ENCODE measurements around the gene KLHL4.
"Not testable (repeated sequence)": the region's sequence is repeated elsewhere in the genome, so short reads cannot be mapped to it uniquely, and the experiment has no call there.

KLHL4 gene

DNA sequence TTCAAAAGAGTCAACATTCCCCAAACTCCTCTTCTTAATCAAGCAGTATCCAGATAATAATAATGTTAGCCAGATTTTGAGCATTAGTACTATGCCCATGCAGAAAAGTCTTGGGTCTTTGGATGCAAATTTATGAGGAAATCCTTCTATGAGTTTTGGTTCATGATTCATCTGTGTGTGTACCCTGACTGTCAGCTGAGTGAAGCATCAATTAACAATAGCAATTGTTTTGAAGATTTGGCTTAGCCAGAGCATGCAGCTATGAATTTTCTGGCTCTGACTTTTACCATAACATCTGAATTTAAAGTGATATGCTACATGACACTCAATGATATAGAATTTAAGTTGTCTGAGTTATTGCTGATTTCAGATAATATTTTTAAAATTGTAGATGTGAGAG is 145.8 kb downstream of the KLHL4 start:
- DNase-seq (ENCODE audit: low read depth in 2 of 3, low spot score in 1 of 3) = no peak

GRCh38 chrX:87664381-87664780 is 146.8 kb downstream of the KLHL4 start:
- DNase-seq (ENCODE audit: low read depth in 2 of 3, low spot score in 1 of 3) = no peak

DNA sequence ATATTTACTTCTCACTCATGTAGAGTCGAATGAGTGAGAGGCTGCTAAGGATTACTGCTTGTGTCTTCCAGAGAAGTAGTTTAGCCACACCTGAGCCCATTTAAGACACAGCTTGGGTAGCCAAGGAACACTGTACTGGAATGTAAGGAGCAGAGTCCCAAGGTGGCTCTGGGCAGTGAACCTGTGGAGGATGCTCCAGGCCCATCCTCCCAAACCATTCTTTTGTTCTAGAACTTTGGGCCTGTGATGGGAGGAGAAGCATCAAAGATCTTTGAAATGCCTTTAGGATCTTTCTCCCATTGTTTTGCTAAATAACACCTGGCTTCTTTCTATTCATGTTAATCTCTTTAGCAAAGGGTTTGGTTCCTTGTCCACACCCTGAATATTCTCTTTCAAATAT is 162.2 kb downstream of the KLHL4 start:
- DNase-seq (ENCODE audit: low read depth in 2 of 3, low spot score in 1 of 3) = no peak

GRCh38 chrX:87687703-87688102 is 170.1 kb downstream of the KLHL4 start:
- no peak for DNase-seq (ENCODE audit: low read depth in 2 of 3, low spot score in 1 of 3)

DNA sequence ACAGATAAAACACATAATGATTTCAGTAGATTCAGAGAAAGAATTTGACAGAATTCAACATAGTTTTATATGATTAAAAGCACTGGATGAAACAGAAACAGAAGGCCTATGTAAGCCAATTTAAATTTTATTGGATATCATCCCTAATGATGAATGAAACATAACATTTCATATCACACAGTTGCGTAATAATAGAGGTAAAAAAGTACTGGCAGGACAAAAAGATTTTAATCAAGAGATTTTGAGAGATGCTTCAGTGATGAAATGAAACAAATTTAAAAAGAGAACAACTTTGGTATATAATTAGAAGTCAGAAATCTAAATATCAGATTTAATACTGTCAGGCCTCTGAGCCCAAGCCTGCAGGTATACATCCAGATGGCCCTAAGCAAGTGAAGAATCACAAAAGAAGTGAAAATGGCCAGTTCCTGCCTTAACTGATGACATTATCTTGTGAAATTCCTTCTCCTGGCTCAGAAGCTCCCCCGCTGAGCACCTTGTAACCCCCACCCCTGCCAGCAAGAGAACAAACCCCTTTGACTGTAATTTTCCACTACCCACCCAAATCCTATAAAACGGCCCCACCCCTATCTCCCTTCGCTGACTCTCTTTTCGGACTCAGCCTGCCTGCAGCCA is 170.6 kb downstream of the KLHL4 start:
- not testable (repeated sequence) for DNase-seq (ENCODE audit: low read depth in 2 of 3, low spot score in 1 of 3)

- DNase-seq (ENCODE audit: low read depth in 2 of 3, low spot score in 1 of 3) = not testable (repeated sequence)
Measured at GRCh38 chrX:87689218-87689617, 171.6 kb downstream of the KLHL4 start.

DNA sequence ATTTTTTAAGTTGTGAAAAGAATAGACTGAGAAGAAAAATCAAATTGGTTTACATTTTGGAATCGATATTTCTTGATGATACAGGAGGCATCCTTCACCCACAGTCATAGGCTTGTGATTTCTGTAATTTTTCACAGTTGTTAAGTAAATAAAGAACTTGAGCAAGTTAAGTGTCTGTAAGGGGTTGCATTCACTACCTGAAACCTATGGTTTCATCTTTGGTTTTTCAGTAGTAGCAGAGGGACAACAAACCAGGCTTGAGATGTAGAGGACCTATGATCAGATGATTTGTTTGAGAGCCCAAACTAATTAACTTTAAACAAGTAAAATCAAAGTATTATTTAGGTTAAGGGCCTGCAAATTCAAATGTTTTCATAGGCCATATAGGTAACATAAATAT is 175.6 kb downstream of the KLHL4 start:
- no peak for DNase-seq (ENCODE audit: low read depth in 2 of 3, low spot score in 1 of 3)

DNA sequence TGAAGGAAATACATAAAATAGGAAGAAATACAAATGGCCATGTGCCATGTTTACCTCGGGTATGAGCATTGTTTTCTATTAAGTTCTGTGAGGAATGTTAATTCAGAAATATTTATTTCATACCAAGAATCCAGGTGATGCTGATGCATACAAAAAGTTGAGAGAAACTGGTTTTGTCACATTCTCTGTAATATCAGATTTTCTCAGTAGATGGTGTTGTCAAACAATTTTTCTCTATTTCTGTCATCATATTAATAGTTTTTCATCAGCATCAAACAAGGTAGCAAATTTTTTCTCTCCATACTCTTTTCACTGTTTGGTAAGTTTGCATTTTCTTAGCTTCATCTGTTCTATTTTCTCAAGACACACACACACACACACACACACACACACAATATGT is 179.8 kb downstream of the KLHL4 start:
- no peak for DNase-seq (ENCODE audit: low read depth in 2 of 3, low spot score in 1 of 3)

DNA sequence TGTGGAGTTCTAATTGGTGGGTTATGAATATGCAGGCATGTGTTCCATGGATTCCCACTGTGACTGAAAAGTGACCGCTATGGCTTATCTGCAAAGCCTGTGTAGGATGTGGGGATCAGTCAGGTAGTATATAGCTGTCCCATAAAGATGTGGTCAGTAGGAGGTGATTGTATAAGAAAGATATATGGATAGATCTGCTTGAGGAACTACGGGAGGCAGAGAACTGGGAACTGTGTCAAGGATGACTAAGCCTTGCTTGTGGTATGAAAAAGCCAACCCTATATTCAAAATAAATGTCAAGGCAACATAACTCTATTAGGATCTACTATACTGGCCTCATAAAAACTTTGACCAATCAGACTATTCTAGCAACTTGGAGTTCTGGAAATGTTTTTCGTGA is 185.2 kb downstream of the KLHL4 start:
- DNase-seq (ENCODE audit: low read depth in 2 of 3, low spot score in 1 of 3) = no peak

GRCh38 chrX:87703469-87703868 is 185.9 kb downstream of the KLHL4 start:
- not testable (repeated sequence) for DNase-seq (ENCODE audit: low read depth in 2 of 3, low spot score in 1 of 3)

DNA sequence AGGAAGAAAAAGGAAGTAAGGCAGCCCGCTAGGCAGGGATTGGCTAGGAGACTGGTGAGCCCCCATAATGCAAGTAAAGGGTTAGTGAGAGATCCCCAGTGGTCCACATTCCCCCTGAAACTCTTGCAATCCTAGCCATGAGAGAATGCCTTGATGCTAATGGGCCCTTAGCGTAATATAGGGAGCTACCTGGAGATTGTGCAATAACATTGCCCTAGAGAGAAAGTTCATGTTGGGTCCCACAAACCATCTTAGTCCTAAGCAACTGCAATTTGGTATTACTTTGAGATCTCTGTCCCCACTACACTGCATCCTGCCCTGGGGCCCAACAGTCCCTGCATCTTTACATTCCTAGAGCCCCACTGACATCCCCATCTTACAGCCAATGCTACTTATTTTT is 188.5 kb downstream of the KLHL4 start:
- no peak for DNase-seq (ENCODE audit: low read depth in 2 of 3, low spot score in 1 of 3)

DNA sequence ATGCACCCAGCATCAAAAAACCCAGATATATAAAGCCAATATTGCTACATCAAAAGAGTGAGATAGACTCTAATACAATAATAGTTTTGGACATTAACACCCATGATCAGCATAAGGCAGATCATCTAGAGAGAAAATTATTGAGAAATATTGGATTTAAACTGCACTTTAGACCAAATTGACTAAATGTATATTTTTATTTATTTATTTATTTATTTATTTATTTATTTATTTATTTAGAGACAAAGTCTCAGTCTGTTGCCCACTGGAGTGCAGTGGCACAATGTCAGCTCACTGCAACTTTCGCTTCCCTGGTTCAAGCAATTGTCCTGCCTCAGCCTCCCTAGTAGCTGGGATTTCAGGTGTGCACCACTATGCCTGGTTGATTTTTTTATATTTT is 193.0 kb downstream of the KLHL4 start:
- DNase-seq (ENCODE audit: low read depth in 2 of 3, low spot score in 1 of 3) = no peak
